Endothelial cell of umbilical vein (primary cell): ENCODE measurements around the gene DPF3. TPM values are rescaled to one million over a fixed set of nuclear protein-coding genes. Genes with fewer than 3 reads are reported as not detected.

Source experiments
- BruUV-seq: library from RNA; stranded (reverse); fragments of 400-500 nt; replicated peaks from 2 replicates; lab custom pipeline; 2021; lab: Mats Ljungman, UMichigan
- CTCF ChIA-PET: fragments of 300-600, 350-600 bp; sonication (Branson Sonifier 250); formaldehyde crosslinking; loops from one replicate; lab custom pipeline; 2021; ENCODE audit warnings: antibody characterized with exemption, inconsistent platforms; lab: Charles Lee
- POLR2A ChIA-PET: fragments of 300-600, 350-600 bp; sonication (Branson Sonifier 250); formaldehyde crosslinking; loops from one replicate; lab custom pipeline; 2021; ENCODE audit warnings: antibody characterized with exemption, inconsistent platforms; lab: Charles Lee
- DNase-seq: peaks from one replicate; pipeline ENCODE4 v3.0.0-alpha.2; 2011; ENCODE audit warnings: low read depth, low spot score
- FAIRE-seq: peaks from 2 replicates; lab custom pipeline; 2011; peaks lifted over from hg19 to GRCh38; lab: Jason Lieb, UNC
- H2AFZ ChIP-seq: 2 replicates; pipeline ENCODE4 v1.6.0; 2012; ENCODE audit warnings: low read depth, low read length, control low read depth, inconsistent platforms
- H3K27ac ChIP-seq: 2 replicates; pipeline ENCODE4 v1.5.1; 2011; ENCODE audit warnings: low read depth, mild to moderate bottlenecking, control low read depth, low read length, moderate library complexity; ENCODE audit not compliant: insufficient read depth
- H3K27me3 ChIP-seq, 2 experiments: 2 replicates each; pipeline versions ENCODE4 v1.6.0 to v1.6.1; 2011; ENCODE audit warnings: low read length in 2 of 2, mixed read lengths in 1 of 2; ENCODE audit not compliant: control insufficient read depth in 2 of 2, insufficient read depth in 2 of 2
- H3K36me3 ChIP-seq, 2 experiments: 2 replicates in 1 of 2; 3 replicates in 1 of 2; pipeline ENCODE4 v1.5.1; 2011; ENCODE audit warnings: low read length in 2 of 2, mild to moderate bottlenecking in 1 of 2, moderate library complexity in 1 of 2; ENCODE audit not compliant: control insufficient read depth in 2 of 2, insufficient read depth in 2 of 2; ENCODE audit errors: extremely low read depth in 1 of 2
- H3K4me1 ChIP-seq: 3 replicates; pipeline ENCODE4 v1.5.1; 2011; ENCODE audit warnings: mild to moderate bottlenecking, low read length; ENCODE audit not compliant: control insufficient read depth, insufficient read depth; ENCODE audit errors: extremely low read depth
- H3K4me2 ChIP-seq: 2 replicates; pipeline ENCODE4 v1.6.1; 2011; ENCODE audit warnings: low read length, control low read depth, mixed read lengths; ENCODE audit not compliant: insufficient read depth
- H3K4me3 ChIP-seq, 3 experiments: fragments of 200-600 bp in 1 of 3; sonication (generic), shearing (Covaris generic) in 1 of 3; replicated peaks in 1 of 3; 2 replicates each; pipeline ENCODE4 v1.5.1; 2011 to 2016; ENCODE audit warnings: control low read depth in 3 of 3, low read length in 3 of 3, mild to moderate bottlenecking in 2 of 3, inconsistent platforms in 1 of 3, low read depth in 1 of 3, moderate library complexity in 1 of 3; ENCODE audit not compliant: insufficient read depth in 1 of 3
- H3K79me2 ChIP-seq: 2 replicates; pipeline ENCODE4 v1.6.0; 2012; ENCODE audit warnings: low read length, inconsistent platforms; ENCODE audit not compliant: control insufficient read depth, insufficient read depth
- H3K9ac ChIP-seq: replicated peaks from 2 replicates; pipeline ENCODE3; 2011; ENCODE audit warnings: low read length, control low read depth; ENCODE audit not compliant: insufficient read depth; ENCODE audit errors: extremely low read depth
- H3K9me1 ChIP-seq: replicated peaks from 3 replicates; pipeline ENCODE4 v1.6.0; 2011; ENCODE audit warnings: mild to moderate bottlenecking, low read length; ENCODE audit not compliant: control insufficient read depth, insufficient read depth; ENCODE audit errors: extremely low read depth
- H3K9me3 ChIP-seq: replicated peaks from 2 replicates; pipeline ENCODE4 v1.5.1; 2012; ENCODE audit warnings: low read length, inconsistent platforms; ENCODE audit not compliant: control insufficient read depth, insufficient read depth
- H4K20me1 ChIP-seq: replicated peaks from 2 replicates; pipeline ENCODE3; 2011; ENCODE audit warnings: mild to moderate bottlenecking, low read length; ENCODE audit not compliant: control insufficient read depth, insufficient read depth; ENCODE audit errors: extremely low read depth
- CTCF ChIP-seq, 2 donors: IDR thresholded peaks; 1 replicate in 1 of 2; 2 replicates in 1 of 2; pipeline ENCODE4 v1.5.1; 2011; ENCODE audit warnings: low read length in 2 of 2, mild to moderate bottlenecking in 2 of 2, moderate library complexity in 2 of 2, control low read depth in 1 of 2, inconsistent platforms in 1 of 2, low read depth in 1 of 2; ENCODE audit not compliant: insufficient read depth in 1 of 2; ENCODE audit errors: extremely low read depth in 1 of 2
- EZH2 ChIP-seq: IDR thresholded peaks from 2 replicates; pipeline ENCODE4 v1.6.1; 2012; ENCODE audit warnings: borderline replicate concordance, low read depth, mild to moderate bottlenecking, moderate library complexity, low read length, inconsistent platforms; ENCODE audit not compliant: severe bottlenecking
- FOS ChIP-seq: IDR thresholded peaks from 2 replicates; pipeline ENCODE4 v1.6.1; 2011; ENCODE audit warnings: mild to moderate bottlenecking, low read length, moderate library complexity, borderline replicate concordance; ENCODE audit not compliant: insufficient read depth
- GATA2 ChIP-seq: IDR thresholded peaks from 2 replicates; pipeline ENCODE4 v1.7.0; 2011; ENCODE audit warnings: low read depth, mild to moderate bottlenecking, moderate library complexity, mixed read lengths, low read length; ENCODE audit not compliant: insufficient read length, insufficient read depth
- JUN ChIP-seq: IDR thresholded peaks from 2 replicates; pipeline ENCODE4 v1.6.1; 2011; ENCODE audit warnings: borderline replicate concordance, low read depth; ENCODE audit not compliant: insufficient read length, insufficient read depth
- MAX ChIP-seq: IDR thresholded peaks from 2 replicates; pipeline ENCODE4 v1.6.1; 2011; ENCODE audit not compliant: insufficient read depth, insufficient read length
- MYC ChIP-seq: IDR thresholded peaks from one replicate; pipeline ENCODE4 v1.6.1; 2011; ENCODE audit warnings: mild to moderate bottlenecking, low read depth, low read length
- POLR2A ChIP-seq: IDR thresholded peaks from 2 replicates; pipeline ENCODE4 v1.6.1; 2012; ENCODE audit warnings: low read depth, mild to moderate bottlenecking, control low read depth, low read length
- POLR2AphosphoS5 ChIP-seq: IDR thresholded peaks from 2 replicates; pipeline ENCODE4 v1.6.1; 2012; ENCODE audit warnings: low read depth, mild to moderate bottlenecking, control low read depth, low read length, moderate library complexity; ENCODE audit not compliant: insufficient read depth
- dilution Hi-C: fragments of 300-500 bp; cut with MboI; formaldehyde crosslinking; loops from one replicate; pipeline ENCODE4 v1.15.0; 2019; ENCODE audit warnings: low sequenced_read_pairs; ENCODE audit not compliant: extremely low pct_ligation_motif_present
- intact Hi-C: fragments of 100-400 bp; cut with micrococcal nuclease; formaldehyde crosslinking; loops from one replicate; pipeline ENCODE4 v1.10.0; 2022
- polyA plus RNA-seq, 4 experiments: library from polyadenylated mRNA; depleted of rRNA in 3 of 4; stranded (reverse) in 3 of 4; unstranded in 1 of 4; fragments of >200 nt; gene quantifications; 2 replicates each; pipeline versions ENCODE4 v1.2.1 to v1.2.3, GENCODE V29; 2011 to 2012; ENCODE audit warnings: missing spikeins in 1 of 4
- total RNA-seq: library from RNA; stranded (reverse); gene quantifications from 2 replicates; pipeline ENCODE4 v1.2.3, GENCODE V29; 2021

Gene DPF3
- total and polyA plus RNA-seq, 2 donors (not counting 3 experiments of a cell fraction or from before 2014, with no cell fraction given) = 2.4 to 3.5 TPM

DNA sequence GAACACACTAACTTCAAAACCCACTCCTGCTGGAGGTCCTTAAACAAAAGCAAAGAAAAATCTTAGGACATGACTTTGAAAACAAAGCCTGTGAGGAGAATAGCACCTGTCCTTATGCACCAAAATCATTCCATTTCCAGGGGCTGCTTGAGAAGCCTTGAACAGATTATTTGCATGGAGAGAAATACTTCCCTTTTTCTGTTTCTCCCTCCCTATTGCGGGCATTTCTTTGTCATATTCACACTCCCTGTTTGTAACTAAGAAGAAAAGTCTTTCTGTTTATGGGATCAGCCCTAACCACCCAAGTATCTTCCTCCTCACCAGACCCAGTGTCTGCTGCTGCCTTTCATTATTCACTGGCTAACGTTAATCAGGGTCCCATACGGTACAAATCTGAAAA is 218.8 kb downstream of the DPF3 start:
- dilution Hi-C loops = no loop called here
- BruUV-seq = no TSS peak
- H3K4me1 ChIP-seq = peaks cover 27% of the 10 kb centered on the region
- CTCF ChIA-PET = interaction anchor here (1.0 kb wide), 1 partner anchor 230 kb away, joined by 3 read pairs; no protein-coding TSS in a partner anchor
- H3K9me3 ChIP-seq = no peaks in the 10 kb centered on the region
- DNase-seq = no peak
- no peak overlapping the region for H3K4me3 ChIP-seq
- POLR2A ChIA-PET = no interaction called here
- H3K9ac ChIP-seq = no peak overlapping the region
- no peak overlapping the region for H3K27ac ChIP-seq
- H2AFZ ChIP-seq = no peak overlapping the region
- intact Hi-C loops = no loop called here
- H3K79me2 ChIP-seq = no peaks in the 10 kb centered on the region
- no peaks in the 10 kb centered on the region for H3K36me3 ChIP-seq
- no peak overlapping the region for H3K4me2 ChIP-seq
- FAIRE-seq = no peak
- no peaks in the 10 kb centered on the region for H3K27me3 ChIP-seq
- no peaks in the 10 kb centered on the region for H4K20me1 ChIP-seq
- no peaks in the 10 kb centered on the region for H3K9me1 ChIP-seq
- TF ChIP-seq GATA2 = no peak
- TF ChIP-seq MYC = no peak
- no peak for TF ChIP-seq EZH2
- TF ChIP-seq CTCF (IDR thresholded peaks at IDR 0.05; ENCODE audit: extremely low read depth in 1 of 2, insufficient read depth in 1 of 2, low read depth in 1 of 2, low read length in 2 of 2) = no peak
- TF ChIP-seq FOS = no peak
- TF ChIP-seq POLR2AphosphoS5 = no peak
- no peak for TF ChIP-seq JUN
- TF ChIP-seq POLR2A = no peak
- no peak for TF ChIP-seq MAX
